NCI-H2081 (cell line): Measurements from ENCODE around the gene SPIN1.
A peak's percentile ranks its signal among the peaks of the same experiment; 100 is the strongest.
"Not testable (repeated sequence)": the region's sequence is repeated elsewhere in the genome, so short reads cannot be mapped to it uniquely, and the experiment has no call there.

Source experiments
- DNase-seq, 2 experiments: peaks; one replicate each; lab custom pipeline; 2025; lab: John Stamatoyannopoulos, UW

The SPIN1 gene

GRCh38 chr9:88388203-88388885 is at the start of gene SPIN1:
TSS of gene SPIN1 (plus strand) at chr9:88388444. CDS start at chr9:88426540, 38,096 bp downstream.
- DNase-seq: peak; percentile 76 to 77

- DNase-seq: no peak
Measured at GRCh38 chr9:88339317-88339716, 48.9 kb upstream of the SPIN1 start.

GRCh38 chr9:88342246-88342645 is 46.0 kb upstream of the SPIN1 start:
- DNase-seq: no peak

- no peak for DNase-seq
Measured at GRCh38 chr9:88344013-88344412, 44.2 kb upstream of the SPIN1 start.

GRCh38 chr9:88350354-88350753 is 37.9 kb upstream of the SPIN1 start:
- not testable (repeated sequence) for DNase-seq

GRCh38 chr9:88355166-88355565 is 33.1 kb upstream of the SPIN1 start:
- no peak for DNase-seq

GRCh38 chr9:88357250-88357649 is 31.0 kb upstream of the SPIN1 start:
- not testable (repeated sequence) for DNase-seq

GRCh38 chr9:88358723-88359122 is 29.5 kb upstream of the SPIN1 start:
- DNase-seq: no peak

GRCh38 chr9:88359974-88360373 is 28.3 kb upstream of the SPIN1 start:
- DNase-seq: no peak

- DNase-seq: no peak
Measured at GRCh38 chr9:88362681-88363080, 25.6 kb upstream of the SPIN1 start.

GRCh38 chr9:88363661-88364060 is 24.6 kb upstream of the SPIN1 start:
- DNase-seq: no peak

- no peak for DNase-seq
Measured at GRCh38 chr9:88364706-88365105, 23.5 kb upstream of the SPIN1 start.

GRCh38 chr9:88370346-88370745 is 17.9 kb upstream of the SPIN1 start:
- DNase-seq: no peak

- no peak for DNase-seq
Measured at GRCh38 chr9:88372103-88372654, 16.1 kb upstream of the SPIN1 start.

- DNase-seq: no peak
Measured at GRCh38 chr9:88373045-88373444, 15.2 kb upstream of the SPIN1 start.

GRCh38 chr9:88378317-88378716 is 9.9 kb upstream of the SPIN1 start:
- DNase-seq: no peak

- DNase-seq: no peak
Measured at GRCh38 chr9:88379352-88379751, 8.9 kb upstream of the SPIN1 start.

GRCh38 chr9:88380118-88380517 is 8.1 kb upstream of the SPIN1 start:
- DNase-seq: no peak

- not testable (repeated sequence) for DNase-seq
Measured at GRCh38 chr9:88381322-88381721, 6.9 kb upstream of the SPIN1 start.

GRCh38 chr9:88383176-88383575 is 5.1 kb upstream of the SPIN1 start:
- DNase-seq: no peak

GRCh38 chr9:88386137-88386536 is 2.1 kb upstream of the SPIN1 start:
- not testable (repeated sequence) for DNase-seq

- peak in 1 of 2 experiments; percentile 26 for DNase-seq
Measured at GRCh38 chr9:88387036-88387551, 1.1 kb upstream of the SPIN1 start.

GRCh38 chr9:88387552-88388202 is 567 bp upstream of the SPIN1 start:
- DNase-seq: peak; percentile 25 to 56
